Measurements from ENCODE around the gene ZDHHC9. TPM values are rescaled to one million over a fixed set of nuclear protein-coding genes. Genes with fewer than 3 reads are reported as not detected.

ZDHHC9 gene
- total and polyA plus RNA-seq, 9 of the 15 experiments (the other 6 are each of a cell fraction or from before 2014, with no cell fraction given): 6.8 to 22.4 (median 9.1) TPM

DNA sequence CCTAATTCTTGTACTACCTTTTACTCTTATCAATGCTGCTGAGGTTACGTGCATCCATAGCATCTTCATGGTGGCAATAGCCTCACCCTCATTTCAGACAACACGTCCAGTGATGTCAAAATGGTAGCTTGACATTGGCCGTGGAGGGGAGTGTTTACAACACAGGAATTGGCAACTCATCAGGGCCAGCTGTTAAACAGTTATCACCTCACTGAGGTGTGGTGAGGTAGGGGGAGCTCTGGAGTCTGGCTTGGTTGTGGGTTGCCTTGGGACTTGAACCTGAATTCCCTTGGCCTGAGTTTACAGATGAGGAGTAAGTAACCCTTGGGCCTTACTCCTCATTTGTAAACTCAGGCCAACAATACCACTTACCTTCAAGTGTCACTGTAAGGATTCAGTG lies 53.5 kb downstream of the ZDHHC9 start (continued):
- TF ChIP-seq, protein P1, sequence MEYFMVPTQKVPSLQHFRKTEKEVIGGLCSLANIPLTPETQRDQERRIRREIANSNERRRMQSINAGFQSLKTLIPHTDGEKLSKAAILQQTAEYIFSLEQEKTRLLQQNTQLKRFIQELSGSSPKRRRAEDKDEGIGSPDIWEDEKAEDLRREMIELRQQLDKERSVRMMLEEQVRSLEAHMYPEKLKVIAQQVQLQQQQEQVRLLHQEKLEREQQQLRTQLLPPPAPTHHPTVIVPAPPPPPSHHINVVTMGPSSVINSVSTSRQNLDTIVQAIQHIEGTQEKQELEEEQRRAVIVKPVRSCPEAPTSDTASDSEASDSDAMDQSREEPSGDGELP (CRISPR knock-in tag; IDR thresholded peaks at IDR 0.05; ENCODE audit: borderline replicate concordance): 0 out of 2 replicates have a peak, but pooled peaks have one; percentile 41
- TF ChIP-seq ZNF224 (CRISPR knock-in tag; IDR thresholded peaks at IDR 0.05) (no peak), NFRKB (IDR thresholded peaks at IDR 0.05; ENCODE audit: low read depth) (no peak), ESRRA (IDR thresholded peaks at IDR 0.05; ENCODE audit: borderline replicate concordance, low read depth) (no peak)

DNA sequence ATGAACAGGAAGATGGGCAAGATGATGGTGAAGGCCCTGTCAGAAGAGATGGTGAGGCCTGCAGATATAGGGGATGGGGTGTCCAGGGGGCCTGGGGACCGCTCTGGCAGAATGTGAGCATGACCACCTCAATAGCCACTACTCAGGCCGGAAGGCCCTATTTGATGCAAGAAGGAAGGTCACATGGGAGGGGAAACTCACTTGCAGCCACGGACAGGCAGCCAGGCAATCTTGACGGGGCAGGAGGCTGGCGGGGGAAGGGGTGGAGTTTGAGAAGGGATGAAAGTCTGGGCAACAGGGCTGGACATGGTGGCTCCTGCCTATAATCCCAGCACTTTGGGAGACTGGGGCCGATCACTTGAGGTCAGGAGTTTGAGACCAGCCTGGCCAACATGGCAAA lies 55.2 kb downstream of the ZDHHC9 start:
- 21% methylated on average over 4 of the region's 6 CpGs for WGBS (ENCODE audit: insufficient coverage, low coverage, missing lambda C conversion rate)
- POLR2A ChIA-PET: no interaction called here
- no peak overlapping the region for H3K4me3 ChIP-seq
- in situ Hi-C loops (cut with MboI) (no loop called here), intact Hi-C loops (cut with micrococcal nuclease) (no loop called here)
- H3K36me3 ChIP-seq (ENCODE audit: control insufficient read depth, insufficient read depth, low read length): no peaks in the 10 kb centered on the region
- BruUV-seq (replicated peaks): no TSS peak
- H2AFZ ChIP-seq (ENCODE audit: low read depth, low read length): no peak overlapping the region
- H3K9ac ChIP-seq (ENCODE audit: insufficient read depth in 1 of 2, low read depth in 2 of 2, low read length in 2 of 2): no peak overlapping the region
- no peaks in the 10 kb centered on the region for H3K27me3 ChIP-seq (ENCODE audit: control insufficient read depth in 2 of 2, insufficient read depth in 2 of 2, low read length in 2 of 2)
- H3K9me1 ChIP-seq (ENCODE audit: control insufficient read depth, insufficient read depth, low read length): no peaks in the 10 kb centered on the region
- CTCF ChIA-PET (ENCODE audit: low intra/inter-chr PET ratio): no interaction called here
- no peak for FAIRE-seq
- H3K79me2 ChIP-seq (ENCODE audit: control insufficient read depth, insufficient read depth, low read length): no peaks in the 10 kb centered on the region
- no peak for ATAC-seq
- no peak for DNase-seq (ENCODE audit: extremely low read depth in 1 of 4, low spot score in 3 of 4)
- no peaks in the 10 kb centered on the region for H3K9me3 ChIP-seq (replicated peaks; ENCODE audit: control insufficient read depth, insufficient read depth, low read depth, low read length)
- H3K4me1 ChIP-seq (replicated peaks in 1 of 2; ENCODE audit: control insufficient read depth in 2 of 2, insufficient read depth in 2 of 2, low read length in 2 of 2): peaks cover 13 to 16% of the 10 kb centered on the region in 2 experiments
- no peaks in the 10 kb centered on the region for H4K20me1 ChIP-seq (replicated peaks; ENCODE audit: control insufficient read depth, insufficient read depth, low read length)
- H3K27ac ChIP-seq (ENCODE audit: extremely low read depth, low read depth, low read length): no peak overlapping the region
- H3K4me2 ChIP-seq (ENCODE audit: insufficient read depth, low read length): no peak overlapping the region
- TF ChIP-seq, protein P2, sequence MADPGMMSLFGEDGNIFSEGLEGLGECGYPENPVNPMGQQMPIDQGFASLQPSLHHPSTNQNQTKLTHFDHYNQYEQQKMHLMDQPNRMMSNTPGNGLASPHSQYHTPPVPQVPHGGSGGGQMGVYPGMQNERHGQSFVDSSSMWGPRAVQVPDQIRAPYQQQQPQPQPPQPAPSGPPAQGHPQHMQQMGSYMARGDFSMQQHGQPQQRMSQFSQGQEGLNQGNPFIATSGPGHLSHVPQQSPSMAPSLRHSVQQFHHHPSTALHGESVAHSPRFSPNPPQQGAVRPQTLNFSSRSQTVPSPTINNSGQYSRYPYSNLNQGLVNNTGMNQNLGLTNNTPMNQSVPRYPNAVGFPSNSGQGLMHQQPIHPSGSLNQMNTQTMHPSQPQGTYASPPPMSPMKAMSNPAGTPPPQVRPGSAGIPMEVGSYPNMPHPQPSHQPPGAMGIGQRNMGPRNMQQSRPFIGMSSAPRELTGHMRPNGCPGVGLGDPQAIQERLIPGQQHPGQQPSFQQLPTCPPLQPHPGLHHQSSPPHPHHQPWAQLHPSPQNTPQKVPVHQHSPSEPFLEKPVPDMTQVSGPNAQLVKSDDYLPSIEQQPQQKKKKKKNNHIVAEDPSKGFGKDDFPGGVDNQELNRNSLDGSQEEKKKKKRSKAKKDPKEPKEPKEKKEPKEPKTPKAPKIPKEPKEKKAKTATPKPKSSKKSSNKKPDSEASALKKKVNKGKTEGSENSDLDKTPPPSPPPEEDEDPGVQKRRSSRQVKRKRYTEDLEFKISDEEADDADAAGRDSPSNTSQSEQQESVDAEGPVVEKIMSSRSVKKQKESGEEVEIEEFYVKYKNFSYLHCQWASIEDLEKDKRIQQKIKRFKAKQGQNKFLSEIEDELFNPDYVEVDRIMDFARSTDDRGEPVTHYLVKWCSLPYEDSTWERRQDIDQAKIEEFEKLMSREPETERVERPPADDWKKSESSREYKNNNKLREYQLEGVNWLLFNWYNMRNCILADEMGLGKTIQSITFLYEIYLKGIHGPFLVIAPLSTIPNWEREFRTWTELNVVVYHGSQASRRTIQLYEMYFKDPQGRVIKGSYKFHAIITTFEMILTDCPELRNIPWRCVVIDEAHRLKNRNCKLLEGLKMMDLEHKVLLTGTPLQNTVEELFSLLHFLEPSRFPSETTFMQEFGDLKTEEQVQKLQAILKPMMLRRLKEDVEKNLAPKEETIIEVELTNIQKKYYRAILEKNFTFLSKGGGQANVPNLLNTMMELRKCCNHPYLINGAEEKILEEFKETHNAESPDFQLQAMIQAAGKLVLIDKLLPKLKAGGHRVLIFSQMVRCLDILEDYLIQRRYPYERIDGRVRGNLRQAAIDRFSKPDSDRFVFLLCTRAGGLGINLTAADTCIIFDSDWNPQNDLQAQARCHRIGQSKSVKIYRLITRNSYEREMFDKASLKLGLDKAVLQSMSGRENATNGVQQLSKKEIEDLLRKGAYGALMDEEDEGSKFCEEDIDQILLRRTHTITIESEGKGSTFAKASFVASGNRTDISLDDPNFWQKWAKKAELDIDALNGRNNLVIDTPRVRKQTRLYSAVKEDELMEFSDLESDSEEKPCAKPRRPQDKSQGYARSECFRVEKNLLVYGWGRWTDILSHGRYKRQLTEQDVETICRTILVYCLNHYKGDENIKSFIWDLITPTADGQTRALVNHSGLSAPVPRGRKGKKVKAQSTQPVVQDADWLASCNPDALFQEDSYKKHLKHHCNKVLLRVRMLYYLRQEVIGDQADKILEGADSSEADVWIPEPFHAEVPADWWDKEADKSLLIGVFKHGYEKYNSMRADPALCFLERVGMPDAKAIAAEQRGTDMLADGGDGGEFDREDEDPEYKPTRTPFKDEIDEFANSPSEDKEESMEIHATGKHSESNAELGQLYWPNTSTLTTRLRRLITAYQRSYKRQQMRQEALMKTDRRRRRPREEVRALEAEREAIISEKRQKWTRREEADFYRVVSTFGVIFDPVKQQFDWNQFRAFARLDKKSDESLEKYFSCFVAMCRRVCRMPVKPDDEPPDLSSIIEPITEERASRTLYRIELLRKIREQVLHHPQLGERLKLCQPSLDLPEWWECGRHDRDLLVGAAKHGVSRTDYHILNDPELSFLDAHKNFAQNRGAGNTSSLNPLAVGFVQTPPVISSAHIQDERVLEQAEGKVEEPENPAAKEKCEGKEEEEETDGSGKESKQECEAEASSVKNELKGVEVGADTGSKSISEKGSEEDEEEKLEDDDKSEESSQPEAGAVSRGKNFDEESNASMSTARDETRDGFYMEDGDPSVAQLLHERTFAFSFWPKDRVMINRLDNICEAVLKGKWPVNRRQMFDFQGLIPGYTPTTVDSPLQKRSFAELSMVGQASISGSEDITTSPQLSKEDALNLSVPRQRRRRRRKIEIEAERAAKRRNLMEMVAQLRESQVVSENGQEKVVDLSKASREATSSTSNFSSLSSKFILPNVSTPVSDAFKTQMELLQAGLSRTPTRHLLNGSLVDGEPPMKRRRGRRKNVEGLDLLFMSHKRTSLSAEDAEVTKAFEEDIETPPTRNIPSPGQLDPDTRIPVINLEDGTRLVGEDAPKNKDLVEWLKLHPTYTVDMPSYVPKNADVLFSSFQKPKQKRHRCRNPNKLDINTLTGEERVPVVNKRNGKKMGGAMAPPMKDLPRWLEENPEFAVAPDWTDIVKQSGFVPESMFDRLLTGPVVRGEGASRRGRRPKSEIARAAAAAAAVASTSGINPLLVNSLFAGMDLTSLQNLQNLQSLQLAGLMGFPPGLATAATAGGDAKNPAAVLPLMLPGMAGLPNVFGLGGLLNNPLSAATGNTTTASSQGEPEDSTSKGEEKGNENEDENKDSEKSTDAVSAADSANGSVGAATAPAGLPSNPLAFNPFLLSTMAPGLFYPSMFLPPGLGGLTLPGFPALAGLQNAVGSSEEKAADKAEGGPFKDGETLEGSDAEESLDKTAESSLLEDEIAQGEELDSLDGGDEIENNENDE (IDR thresholded peaks at IDR 0.05; ENCODE audit: low read depth, low read length): no peak
- TF ChIP-seq, protein P3, sequence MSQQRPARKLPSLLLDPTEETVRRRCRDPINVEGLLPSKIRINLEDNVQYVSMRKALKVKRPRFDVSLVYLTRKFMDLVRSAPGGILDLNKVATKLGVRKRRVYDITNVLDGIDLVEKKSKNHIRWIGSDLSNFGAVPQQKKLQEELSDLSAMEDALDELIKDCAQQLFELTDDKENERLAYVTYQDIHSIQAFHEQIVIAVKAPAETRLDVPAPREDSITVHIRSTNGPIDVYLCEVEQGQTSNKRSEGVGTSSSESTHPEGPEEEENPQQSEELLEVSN (IDR thresholded peaks at IDR 0.05; ENCODE audit: borderline replicate concordance in 1 of 2, extremely low read depth in 1 of 2, insufficient read depth in 1 of 2, insufficient read length in 1 of 2, low read depth in 1 of 2, low read length in 1 of 2, poor library complexity in 1 of 2, severe bottlenecking in 1 of 2): no peak
- no peak for TF ChIP-seq MEF2D (tag; conservative IDR thresholded peaks at IDR 0.05; ENCODE audit: low read depth)

All from K562 (cell line).